A549 (cell line): ENCODE data around the gene LAMC1.

ENCODE experiments used
- CBX8 ChIP-seq: fragments of 200-600 bp; sonication (generic); IDR thresholded peaks from 2 replicates; pipeline ENCODE4 v1.6.1; 2016
- CEBPB ChIP-seq, 2 experiments: fragments of >200 bp in 1 of 2; sonication (Bioruptor Twin) in 1 of 2; formaldehyde crosslinking in 1 of 2; IDR thresholded peaks; 2 replicates each; pipeline ENCODE4 v1.6.1; 2012 to 2016
- CTCF ChIP-seq: fragments of >200 bp; sonication (Bioruptor Twin); formaldehyde crosslinking; IDR thresholded peaks from 3 replicates; pipeline ENCODE4 v1.5.1; 2016
- ELK1 ChIP-seq: fragments of 150-350 bp; IDR thresholded peaks from 2 replicates; pipeline ENCODE4 v1.6.1; 2014; ENCODE audit warnings: low read depth, mild to moderate bottlenecking, low read length
- JUN ChIP-seq, 2 experiments: fragments of >200 bp; sonication (Bioruptor Twin); formaldehyde crosslinking; IDR thresholded peaks; 2 replicates in 1 of 2; 3 replicates in 1 of 2; pipeline ENCODE4 v1.6.1; 2016 to 2017
- JUNB ChIP-seq: fragments of >200 bp; sonication (Bioruptor Twin); formaldehyde crosslinking; IDR thresholded peaks from 2 replicates; pipeline ENCODE4 v1.6.1; 2016
- MYC ChIP-seq: IDR thresholded peaks from 2 replicates; pipeline ENCODE4 v1.6.1; 2012; ENCODE audit warnings: mild to moderate bottlenecking, inconsistent platforms, low read length, improper control_type of control experiment, borderline replicate concordance
- PHF8 ChIP-seq: fragments of 200-600 bp; sonication (generic); IDR thresholded peaks from 2 replicates; pipeline ENCODE4 v1.6.1; 2016; ENCODE audit warnings: low read depth, mild to moderate bottlenecking, antibody characterized with exemption, moderate library complexity, borderline replicate concordance
- POLR2A ChIP-seq: IDR thresholded peaks from 2 replicates; pipeline ENCODE4 v1.6.1; 2012; ENCODE audit warnings: mild to moderate bottlenecking, low read length
- RFX5 ChIP-seq: fragments of 450-650 bp; IDR thresholded peaks from 2 replicates; pipeline ENCODE4 v1.7.1; 2014; ENCODE audit warnings: antibody characterized with exemption, mild to moderate bottlenecking, moderate library complexity
- SMC3 ChIP-seq: fragments of >200 bp; sonication (Bioruptor Twin); formaldehyde crosslinking; IDR thresholded peaks from 3 replicates; pipeline ENCODE4 v1.6.1; 2018; ENCODE audit warnings: inconsistent platforms
- ZSCAN20 ChIP-seq: fragments of 250-450 bp; sonication (Bioruptor Pico); IDR thresholded peaks from 2 replicates; pipeline ENCODE4 v1.8.0; 2022; ENCODE audit warnings: mild to moderate bottlenecking, moderate library complexity

GRCh38 chr1:183161391-183161790 lies 138.2 kb downstream of the LAMC1 start:
- TF ChIP-seq CTCF (no peak), JUN (IDR thresholded peaks at IDR 0.05) (no peak), PHF8 (no peak), ELK1 (no peak), CEBPB (IDR thresholded peaks at IDR 0.05) (no peak), RFX5 (no peak), ZSCAN20 (CRISPR knock-in tag) (no peak), MYC (no peak), SMC3 (no peak), JUNB (no peak), CBX8 (no peak), POLR2A (no peak)
